Uterus (tissue), 4 donors: ENCODE measurements around the gene FLYWCH1. TPM values are rescaled to one million over a fixed set of nuclear protein-coding genes. Genes with fewer than 3 reads are reported as not detected.

Experiments used
- DNase-seq, 2 donors: peaks; one replicate each; pipeline ENCODE4 v3.0.0-alpha.2; 2019 to 2020
- H3K27ac ChIP-seq, 2 donors: fragments of 200-600 bp; sonication (generic); 1 replicate in 1 of 2; 2 replicates in 1 of 2; pipeline ENCODE4 v1.5.1; 2016 to 2018
- H3K27me3 ChIP-seq, 2 donors: fragments of 200-600 bp; sonication (generic); one replicate each; pipeline ENCODE4 v1.5.1; 2018 to 2019; ENCODE audit warnings: control low read depth in 1 of 2
- H3K36me3 ChIP-seq, 2 donors: fragments of 200-600 bp; sonication (generic); one replicate each; pipeline ENCODE4 v1.5.1; 2019; ENCODE audit warnings: control low read depth in 1 of 2
- H3K4me1 ChIP-seq, 2 donors: fragments of 200-600 bp; sonication (generic); one replicate each; pipeline ENCODE4 v1.5.1; 2018 to 2019; ENCODE audit warnings: control low read depth in 1 of 2
- H3K4me3 ChIP-seq, 2 donors: fragments of 200-600 bp; sonication (generic); 1 replicate in 1 of 2; 2 replicates in 1 of 2; pipeline ENCODE4 v1.5.1; 2018 to 2019; ENCODE audit warnings: mild to moderate bottlenecking in 1 of 2
- H3K9me3 ChIP-seq, 2 donors: fragments of 200-600 bp; sonication (generic); one replicate each; pipeline ENCODE4 v1.5.1; 2019; ENCODE audit warnings: control low read depth in 1 of 2
- CTCF ChIP-seq, 4 experiments: fragments of 200-600 bp in 2 of 4; fragments of 450-650 bp in 2 of 4; sonication (generic) in 2 of 4; IDR thresholded peaks; one replicate each; pipeline ENCODE4 v1.5.1; 2016 to 2019; ENCODE audit warnings: antibody characterized with exemption in 4 of 4, mild to moderate bottlenecking in 2 of 4, moderate library complexity in 1 of 4
- POLR2A ChIP-seq, 2 donors: fragments of 450-650 bp; IDR thresholded peaks; one replicate each; pipeline ENCODE4 v1.6.1; 2016; ENCODE audit warnings: antibody characterized with exemption in 2 of 2, mild to moderate bottlenecking in 1 of 2, moderate library complexity in 1 of 2
- intact Hi-C: fragments of 100-400 bp; cut with DNase I; formaldehyde crosslinking; loops from one replicate; pipeline ENCODE4 v1.15.1; 2023; ENCODE audit warnings: low total_unique reads
- total RNA-seq, 4 donors: library from RNA; depleted of rRNA in 3 of 4; stranded (reverse); fragments of >200 nt in 3 of 4; gene quantifications; one replicate each; pipeline versions ENCODE4 v1.1.0 to v1.2.4, GENCODE V29; 2014 to 2023
- donor health status: DM: yes; HTN: yes; CAD: no.

FLYWCH1 gene
- total RNA-seq, 4 donors from 2014 or later, result 11.5 to 62.3 (median 27.2) TPM

- Histone ChIP-seq H3K27ac (no peak overlapping the region), H3K36me3 (no peaks in the 10 kb centered on the region), H3K4me3 (no peak overlapping the region), H3K27me3 (no peaks in the 10 kb centered on the region), H3K4me1 (peaks cover 0 to 6% of the 10 kb centered on the region in 2 donors), H3K9me3 (no peaks in the 10 kb centered on the region)
- TF ChIP-seq CTCF (IDR thresholded peaks at IDR 0.05) (no peak), POLR2A (IDR thresholded peaks at IDR 0.05) (no peak)
- intact Hi-C loops, result no loop called here
- no peak for DNase-seq
Measured at GRCh38 chr16:2987833-2988232, 76.1 kb downstream of the FLYWCH1 start.

- Histone ChIP-seq H3K9me3 (no peaks in the 10 kb centered on the region), H3K27ac (no peak overlapping the region), H3K27me3 (no peaks in the 10 kb centered on the region), H3K36me3 (no peaks in the 10 kb centered on the region), H3K4me1 (peaks cover 0 to 3% of the 10 kb centered on the region in 2 donors), H3K4me3 (no peak overlapping the region)
- DNase-seq, result no peak
- TF ChIP-seq POLR2A (IDR thresholded peaks at IDR 0.05), result no peak
- intact Hi-C loops, result no loop called here
Measured at GRCh38 chr16:2988590-2989099, 76.9 kb downstream of the FLYWCH1 start.

GRCh38 chr16:2990891-2991290 lies 79.2 kb downstream of the FLYWCH1 start:
- H3K27ac ChIP-seq, result no peak overlapping the region
- H3K36me3 ChIP-seq, result no peaks in the 10 kb centered on the region
- TF ChIP-seq CTCF (IDR thresholded peaks at IDR 0.05), result no peak
- TF ChIP-seq POLR2A (IDR thresholded peaks at IDR 0.05), result no peak
- H3K4me1 ChIP-seq, result no peaks in the 10 kb centered on the region
- no peaks in the 10 kb centered on the region for H3K27me3 ChIP-seq
- DNase-seq, result no peak
- intact Hi-C loops, result no loop called here
- H3K4me3 ChIP-seq, result no peak overlapping the region
- H3K9me3 ChIP-seq, result no peaks in the 10 kb centered on the region

GRCh38 chr16:2991566-2992261 lies 80.0 kb downstream of the FLYWCH1 start:
- no peak overlapping the region for H3K27ac ChIP-seq
- no peaks in the 10 kb centered on the region for H3K9me3 ChIP-seq
- intact Hi-C loops, result no loop called here
- no peaks in the 10 kb centered on the region for H3K4me1 ChIP-seq
- TF ChIP-seq CTCF (IDR thresholded peaks at IDR 0.05), result no peak
- TF ChIP-seq POLR2A (IDR thresholded peaks at IDR 0.05), result no peak
- no peak for DNase-seq
- no peak overlapping the region for H3K4me3 ChIP-seq
- H3K27me3 ChIP-seq, result no peaks in the 10 kb centered on the region
- no peaks in the 10 kb centered on the region for H3K36me3 ChIP-seq

DNA sequence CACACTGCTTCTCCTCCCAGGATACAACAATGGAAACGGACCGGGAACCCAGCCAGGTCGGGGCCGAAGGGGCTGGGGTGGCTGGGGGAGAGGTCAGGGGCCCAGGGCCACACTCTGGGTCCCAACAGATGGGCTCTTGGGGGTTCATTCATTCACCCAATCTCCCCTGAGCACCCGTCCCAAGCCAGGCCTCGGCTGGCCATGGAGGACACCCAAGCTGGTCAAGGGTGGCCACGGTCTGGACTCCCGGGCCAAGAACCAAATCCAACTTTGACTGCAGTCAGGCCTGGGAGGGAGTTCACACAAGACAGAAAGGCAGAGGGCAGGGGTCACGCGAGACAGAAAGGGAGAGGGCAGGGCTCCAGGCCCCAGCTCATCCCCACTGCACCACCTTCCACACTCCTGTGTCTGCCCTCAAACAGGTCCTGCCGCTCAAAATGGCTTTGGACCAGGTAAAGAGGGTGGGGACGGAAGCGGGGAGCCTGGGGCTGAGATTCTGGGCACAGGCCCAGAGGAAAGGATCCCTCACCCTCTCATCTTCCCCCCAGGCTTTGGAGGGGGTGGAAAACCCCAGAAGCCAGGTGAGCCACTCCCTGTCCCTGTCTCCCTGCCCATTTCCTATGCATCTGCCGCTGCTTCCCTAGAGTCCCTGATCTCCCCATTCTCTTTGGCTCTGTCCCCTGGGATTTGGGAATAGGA lies 80.8 kb downstream of the FLYWCH1 start:
- H3K27me3 ChIP-seq, result no peaks in the 10 kb centered on the region
- no peak overlapping the region for H3K27ac ChIP-seq
- no peak for TF ChIP-seq CTCF (IDR thresholded peaks at IDR 0.05)
- TF ChIP-seq POLR2A (IDR thresholded peaks at IDR 0.05), result no peak
- intact Hi-C loops, result no loop called here
- no peaks in the 10 kb centered on the region for H3K9me3 ChIP-seq
- H3K4me1 ChIP-seq, result no peaks in the 10 kb centered on the region
- no peaks in the 10 kb centered on the region for H3K36me3 ChIP-seq
- no peak for DNase-seq
- no peak overlapping the region for H3K4me3 ChIP-seq
